ENCODE results near the gene DMXL2. TPM values are rescaled to one million over a fixed set of nuclear protein-coding genes. Genes with fewer than 3 reads are reported as not detected.
A peak's percentile ranks its signal among the peaks of the same experiment; 100 is the strongest.

The DMXL2 gene
- total and polyA plus RNA-seq, 9 of the 15 experiments (the other 6 are each of a cell fraction or from before 2014, with no cell fraction given) = 9.3 to 57.7 (median 30.7) TPM

GRCh38 chr15:51652084-51652668, 29.6 kb upstream of the DMXL2 start (continued):
- TF ChIP-seq, protein P1, sequence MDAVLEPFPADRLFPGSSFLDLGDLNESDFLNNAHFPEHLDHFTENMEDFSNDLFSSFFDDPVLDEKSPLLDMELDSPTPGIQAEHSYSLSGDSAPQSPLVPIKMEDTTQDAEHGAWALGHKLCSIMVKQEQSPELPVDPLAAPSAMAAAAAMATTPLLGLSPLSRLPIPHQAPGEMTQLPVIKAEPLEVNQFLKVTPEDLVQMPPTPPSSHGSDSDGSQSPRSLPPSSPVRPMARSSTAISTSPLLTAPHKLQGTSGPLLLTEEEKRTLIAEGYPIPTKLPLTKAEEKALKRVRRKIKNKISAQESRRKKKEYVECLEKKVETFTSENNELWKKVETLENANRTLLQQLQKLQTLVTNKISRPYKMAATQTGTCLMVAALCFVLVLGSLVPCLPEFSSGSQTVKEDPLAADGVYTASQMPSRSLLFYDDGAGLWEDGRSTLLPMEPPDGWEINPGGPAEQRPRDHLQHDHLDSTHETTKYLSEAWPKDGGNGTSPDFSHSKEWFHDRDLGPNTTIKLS (IDR thresholded peaks at IDR 0.05; ENCODE audit: borderline replicate concordance, low read depth) = no peak; the same call in 1 of the 2 replicates
- no peak for TF ChIP-seq NRF1 (conservative IDR thresholded peaks at IDR 0.05 in 1 of 2, IDR thresholded peaks at IDR 0.05 in 1 of 2)
- peak; percentile 83 for TF ChIP-seq SMARCE1 (IDR thresholded peaks at IDR 0.05)
- peak; percentile 30; the same call in 1 of the 2 replicates for TF ChIP-seq GABPA (tag; conservative IDR thresholded peaks at IDR 0.05; ENCODE audit: low read depth)
- no peak for TF ChIP-seq ZNF696 (CRISPR knock-in tag; conservative IDR thresholded peaks at IDR 0.05)
- TF ChIP-seq GATAD2B (IDR thresholded peaks at IDR 0.05; ENCODE audit: borderline replicate concordance) = 0 out of 2 replicates have a peak, but pooled peaks have one; percentile 56
- no peak for TF ChIP-seq SAFB2 (IDR thresholded peaks at IDR 0.05; ENCODE audit: borderline replicate concordance, low read depth, low read length, severe bottlenecking)
- TF ChIP-seq, protein P2, sequence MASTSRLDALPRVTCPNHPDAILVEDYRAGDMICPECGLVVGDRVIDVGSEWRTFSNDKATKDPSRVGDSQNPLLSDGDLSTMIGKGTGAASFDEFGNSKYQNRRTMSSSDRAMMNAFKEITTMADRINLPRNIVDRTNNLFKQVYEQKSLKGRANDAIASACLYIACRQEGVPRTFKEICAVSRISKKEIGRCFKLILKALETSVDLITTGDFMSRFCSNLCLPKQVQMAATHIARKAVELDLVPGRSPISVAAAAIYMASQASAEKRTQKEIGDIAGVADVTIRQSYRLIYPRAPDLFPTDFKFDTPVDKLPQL (IDR thresholded peaks at IDR 0.05; ENCODE audit: extremely low read depth, insufficient read length) = no peak
- peak; percentile 11 for TF ChIP-seq NEUROD1 (IDR thresholded peaks at IDR 0.05; ENCODE audit: borderline replicate concordance, low read depth, low read length, partially characterized antibody)
- TF ChIP-seq ZBTB8A (IDR thresholded peaks at IDR 0.05; ENCODE audit: partially characterized antibody) = no peak
- TF ChIP-seq KHSRP (IDR thresholded peaks at IDR 0.05) = 0 out of 2 replicates have a peak, but pooled peaks have one; percentile 39
- TF ChIP-seq RB1 (IDR thresholded peaks at IDR 0.05; ENCODE audit: low read depth) = peak; percentile 26; the same call in 1 of the 2 replicates
- TF ChIP-seq BACH1 (tag; IDR thresholded peaks at IDR 0.05) = peak; percentile 42; the same call in 1 of the 2 replicates
- 0 out of 2 replicates have a peak, but pooled peaks have one; percentile 32 for TF ChIP-seq ZNF274 (IDR thresholded peaks at IDR 0.05; ENCODE audit: borderline replicate concordance, low read depth, low read length)
- TF ChIP-seq RCOR1 (IDR thresholded peaks at IDR 0.05; ENCODE audit: borderline replicate concordance in 1 of 2, low read depth in 2 of 2, low read length in 2 of 2) = peak in 1 of 2 experiments; percentile 92; a peak in 3 of 4 replicates
- TF ChIP-seq MED1 (CRISPR knock-in tag; IDR thresholded peaks at IDR 0.05; ENCODE audit: borderline replicate concordance) = no peak
- TF ChIP-seq, protein P3, sequence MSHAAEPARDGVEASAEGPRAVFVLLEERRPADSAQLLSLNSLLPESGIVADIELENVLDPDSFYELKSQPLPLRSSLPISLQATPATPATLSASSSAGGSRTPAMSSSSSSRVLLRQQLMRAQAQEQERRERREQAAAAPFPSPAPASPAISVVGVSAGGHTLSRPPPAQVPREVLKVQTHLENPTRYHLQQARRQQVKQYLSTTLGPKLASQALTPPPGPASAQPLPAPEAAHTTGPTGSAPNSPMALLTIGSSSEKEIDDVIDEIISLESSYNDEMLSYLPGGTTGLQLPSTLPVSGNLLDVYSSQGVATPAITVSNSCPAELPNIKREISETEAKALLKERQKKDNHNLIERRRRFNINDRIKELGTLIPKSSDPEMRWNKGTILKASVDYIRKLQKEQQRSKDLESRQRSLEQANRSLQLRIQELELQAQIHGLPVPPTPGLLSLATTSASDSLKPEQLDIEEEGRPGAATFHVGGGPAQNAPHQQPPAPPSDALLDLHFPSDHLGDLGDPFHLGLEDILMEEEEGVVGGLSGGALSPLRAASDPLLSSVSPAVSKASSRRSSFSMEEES (CRISPR knock-in tag; IDR thresholded peaks at IDR 0.05) = no peak
- TF ChIP-seq CTBP1 (IDR thresholded peaks at IDR 0.05; ENCODE audit: borderline replicate concordance) = peak; percentile 85
- TF ChIP-seq ZC3H11A (IDR thresholded peaks at IDR 0.05; ENCODE audit: low read depth, low read length) = no peak
- no peak for TF ChIP-seq NR2C1 (IDR thresholded peaks at IDR 0.05)
- TF ChIP-seq NR2C1 (tag; IDR thresholded peaks at IDR 0.05) = no peak; the same call in 1 of the 2 replicates
- TF ChIP-seq SIX5 (IDR thresholded peaks at IDR 0.05; ENCODE audit: borderline replicate concordance in 1 of 2, insufficient read depth in 1 of 2, low read depth in 1 of 2, low read length in 2 of 2) = no peak
- no peak for TF ChIP-seq GTF2E2 (tag; IDR thresholded peaks at IDR 0.05)
- no peak for TF ChIP-seq ARHGAP35 (IDR thresholded peaks at IDR 0.05; ENCODE audit: partially characterized antibody)
- TF ChIP-seq CHCHD3 (CRISPR knock-in tag; IDR thresholded peaks at IDR 0.05) = no peak
- TF ChIP-seq FOXA3 (CRISPR knock-in tag; conservative IDR thresholded peaks at IDR 0.05 in 1 of 2, IDR thresholded peaks at IDR 0.05 in 1 of 2) = peak in 1 of 2 experiments; percentile 57; a peak in 2 of 4 replicates
